OCI-LY1 (cell line): ENCODE measurements around the gene IDH2.
A peak's percentile ranks its signal among the peaks of the same experiment; 100 is the strongest.

Source experiments
- H2AFZ ChIP-seq: fragments of 200-600 bp; sonication (generic), shearing (Covaris generic); 2 replicates; pipeline ENCODE4 v1.6.0; 2014; ENCODE audit warnings: antibody characterized with exemption, mild to moderate bottlenecking, low read length
- H3F3A ChIP-seq: fragments of 200-600 bp; sonication (generic), shearing (Covaris generic); 2 replicates; pipeline ENCODE4 v1.6.0; 2014; ENCODE audit warnings: mild to moderate bottlenecking, antibody characterized with exemption, low read length, moderate library complexity; ENCODE audit not compliant: insufficient read depth
- H3K27ac ChIP-seq: fragments of 200-600 bp; sonication (generic); 2 replicates; pipeline ENCODE4 v1.5.1; 2014; ENCODE audit warnings: low read length, mixed run types, mild to moderate bottlenecking, low read depth; ENCODE audit not compliant: poor library complexity, severe bottlenecking
- H3K27me3 ChIP-seq: fragments of 200-600 bp; sonication (generic); 2 replicates; pipeline ENCODE4 v1.6.0; 2014; ENCODE audit warnings: antibody characterized with exemption, mild to moderate bottlenecking, low read length, moderate library complexity; ENCODE audit not compliant: insufficient read depth
- H3K36me3 ChIP-seq: fragments of 200-600 bp; sonication (generic); 2 replicates; pipeline ENCODE4 v1.6.1; 2014; ENCODE audit warnings: mild to moderate bottlenecking, antibody characterized with exemption, low read length, moderate library complexity, mixed read lengths; ENCODE audit not compliant: insufficient read depth
- H3K4me1 ChIP-seq: fragments of 200-600 bp; sonication (generic); 2 replicates; pipeline ENCODE4 v1.5.1; 2014; ENCODE audit warnings: mild to moderate bottlenecking, low read length, moderate library complexity; ENCODE audit not compliant: insufficient read depth, severe bottlenecking
- H3K4me2 ChIP-seq: fragments of 200-600 bp; sonication (generic), shearing (Covaris generic); 2 replicates; pipeline ENCODE4 v1.6.1; 2014; ENCODE audit warnings: low read length
- H3K4me3 ChIP-seq: fragments of 200-600 bp; sonication (generic); 2 replicates; pipeline ENCODE4 v1.5.1; 2014; ENCODE audit warnings: low read length, low read depth, mild to moderate bottlenecking, mixed read lengths; ENCODE audit not compliant: poor library complexity, severe bottlenecking
- H3K79me2 ChIP-seq: fragments of 200-600 bp; shearing (Covaris generic); 2 replicates; pipeline ENCODE4 v1.6.1; 2016; ENCODE audit warnings: mixed run types, low read length, mixed read lengths; ENCODE audit not compliant: insufficient read depth
- H3K9ac ChIP-seq: fragments of 200-600 bp; sonication (generic), shearing (Covaris generic); 2 replicates; pipeline ENCODE4 v1.6.1; 2014; ENCODE audit warnings: mild to moderate bottlenecking, low read length, mixed read lengths
- H3K9me2 ChIP-seq: fragments of 200-600 bp; sonication (generic), shearing (Covaris generic); 2 replicates; pipeline ENCODE4 v1.6.1; 2014; ENCODE audit warnings: low read depth, mild to moderate bottlenecking, low read length, mixed read lengths
- H3K9me3 ChIP-seq: fragments of 200-600 bp; shearing (Covaris generic); 2 replicates; pipeline ENCODE4 v1.6.1; 2014; ENCODE audit warnings: low read length, mixed read lengths
- H4K20me1 ChIP-seq: fragments of 200-600 bp; sonication (generic), shearing (Covaris generic); 2 replicates; pipeline ENCODE4 v1.6.0; 2016; ENCODE audit warnings: mild to moderate bottlenecking, low read length; ENCODE audit not compliant: insufficient read depth
- EZH2 ChIP-seq: fragments of 200-600 bp; sonication (generic), shearing (Covaris generic); IDR thresholded peaks from 2 replicates; pipeline ENCODE4 v1.8.0; 2017; ENCODE audit warnings: borderline replicate concordance, mixed run types, mild to moderate bottlenecking, antibody characterized with exemption, low read length, moderate library complexity, mixed read lengths
- TF ChIP-seq, protein P1 (sequence below): fragments of 200-600 bp; sonication (generic), shearing (Covaris generic); IDR thresholded peaks from 2 replicates; pipeline ENCODE4 v1.5.1; 2017; ENCODE audit warnings: mild to moderate bottlenecking, antibody characterized with exemption, low read length, moderate library complexity, mixed read lengths

IDH2 gene

GRCh38 chr15:90062023-90062442 lies 40.2 kb downstream of the IDH2 start:
- H3K4me2 ChIP-seq, result peak overlapping the region; percentile 49
- peak overlapping the region; percentile 58 for H3K9ac ChIP-seq
- peak overlapping the region; percentile 97 for H3K27ac ChIP-seq
- no peak overlapping the region for H2AFZ ChIP-seq
- no peak for TF ChIP-seq EZH2
- TF ChIP-seq, protein P1, sequence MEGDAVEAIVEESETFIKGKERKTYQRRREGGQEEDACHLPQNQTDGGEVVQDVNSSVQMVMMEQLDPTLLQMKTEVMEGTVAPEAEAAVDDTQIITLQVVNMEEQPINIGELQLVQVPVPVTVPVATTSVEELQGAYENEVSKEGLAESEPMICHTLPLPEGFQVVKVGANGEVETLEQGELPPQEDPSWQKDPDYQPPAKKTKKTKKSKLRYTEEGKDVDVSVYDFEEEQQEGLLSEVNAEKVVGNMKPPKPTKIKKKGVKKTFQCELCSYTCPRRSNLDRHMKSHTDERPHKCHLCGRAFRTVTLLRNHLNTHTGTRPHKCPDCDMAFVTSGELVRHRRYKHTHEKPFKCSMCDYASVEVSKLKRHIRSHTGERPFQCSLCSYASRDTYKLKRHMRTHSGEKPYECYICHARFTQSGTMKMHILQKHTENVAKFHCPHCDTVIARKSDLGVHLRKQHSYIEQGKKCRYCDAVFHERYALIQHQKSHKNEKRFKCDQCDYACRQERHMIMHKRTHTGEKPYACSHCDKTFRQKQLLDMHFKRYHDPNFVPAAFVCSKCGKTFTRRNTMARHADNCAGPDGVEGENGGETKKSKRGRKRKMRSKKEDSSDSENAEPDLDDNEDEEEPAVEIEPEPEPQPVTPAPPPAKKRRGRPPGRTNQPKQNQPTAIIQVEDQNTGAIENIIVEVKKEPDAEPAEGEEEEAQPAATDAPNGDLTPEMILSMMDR, result no peak
- H4K20me1 ChIP-seq, result no peaks in the 10 kb centered on the region
- H3K9me2 ChIP-seq, result no peaks in the 10 kb centered on the region
- peaks cover 75% of the 10 kb centered on the region for H3K4me1 ChIP-seq
- no peaks in the 10 kb centered on the region for H3K27me3 ChIP-seq
- no peaks in the 10 kb centered on the region for H3K9me3 ChIP-seq
- H3K4me3 ChIP-seq, result peak overlapping the region; percentile 19
- H3K36me3 ChIP-seq, result no peaks in the 10 kb centered on the region
- H3F3A ChIP-seq, result no peaks in the 10 kb centered on the region
- H3K79me2 ChIP-seq, result no peaks in the 10 kb centered on the region

DNA sequence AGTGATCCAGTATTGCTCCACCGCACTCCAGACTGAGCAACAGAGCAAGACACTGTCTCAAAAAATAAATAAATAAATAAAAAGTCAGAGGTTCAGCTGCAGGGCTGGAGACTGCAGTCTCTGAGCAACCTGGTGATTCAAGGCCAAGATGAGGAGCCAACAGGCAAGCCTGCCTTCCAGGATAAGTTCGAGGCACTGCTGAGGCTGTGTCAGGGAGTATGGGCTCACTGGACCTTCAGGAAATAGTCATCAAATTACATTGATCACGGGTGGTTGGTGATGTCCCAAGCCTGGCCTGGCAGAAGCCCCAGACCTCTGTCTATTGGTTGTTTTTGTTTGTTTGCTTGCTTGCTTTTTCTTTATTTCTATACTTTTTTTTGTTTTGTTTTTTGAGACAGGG lies 41.5 kb downstream of the IDH2 start:
- H3F3A ChIP-seq, result no peaks in the 10 kb centered on the region
- no peak overlapping the region for H3K4me2 ChIP-seq
- no peak for TF ChIP-seq EZH2
- TF ChIP-seq, protein P1, result no peak
- no peaks in the 10 kb centered on the region for H3K36me3 ChIP-seq
- peaks cover 75% of the 10 kb centered on the region for H3K4me1 ChIP-seq
- H4K20me1 ChIP-seq, result no peaks in the 10 kb centered on the region
- H3K9ac ChIP-seq, result peak overlapping the region; percentile 58; the same call in 1 of the 2 replicates
- no peak overlapping the region for H3K4me3 ChIP-seq
- no peaks in the 10 kb centered on the region for H3K9me2 ChIP-seq
- peak overlapping the region; percentile 97 for H3K27ac ChIP-seq
- no peaks in the 10 kb centered on the region for H3K79me2 ChIP-seq
- no peaks in the 10 kb centered on the region for H3K9me3 ChIP-seq
- H2AFZ ChIP-seq, result no peak overlapping the region
- no peaks in the 10 kb centered on the region for H3K27me3 ChIP-seq

- no peaks in the 10 kb centered on the region for H3F3A ChIP-seq
- H2AFZ ChIP-seq, result no peak overlapping the region
- H4K20me1 ChIP-seq, result no peaks in the 10 kb centered on the region
- peak overlapping the region; percentile 10 for H3K4me3 ChIP-seq
- H3K79me2 ChIP-seq, result no peaks in the 10 kb centered on the region
- H3K36me3 ChIP-seq, result no peaks in the 10 kb centered on the region
- H3K4me1 ChIP-seq, result peaks cover 78% of the 10 kb centered on the region
- peak overlapping the region; percentile 97 for H3K27ac ChIP-seq
- no peaks in the 10 kb centered on the region for H3K9me2 ChIP-seq
- H3K9ac ChIP-seq, result peak overlapping the region; percentile 53; the same call in 1 of the 2 replicates
- no peaks in the 10 kb centered on the region for H3K9me3 ChIP-seq
- H3K4me2 ChIP-seq, result peak overlapping the region; percentile 53
- no peaks in the 10 kb centered on the region for H3K27me3 ChIP-seq
- TF ChIP-seq EZH2, result no peak
- TF ChIP-seq, protein P1, result no peak
These were observed 42.9 kb downstream of the IDH2 start for GRCh38 chr15:90059208-90059985.
